ENCODE results near the gene PLA2G3. TPM values are rescaled to one million over a fixed set of nuclear protein-coding genes. Genes with fewer than 3 reads are reported as not detected.

The PLA2G3 gene
- total RNA-seq, 1 experiment from 2014 or later = not detected

DNA sequence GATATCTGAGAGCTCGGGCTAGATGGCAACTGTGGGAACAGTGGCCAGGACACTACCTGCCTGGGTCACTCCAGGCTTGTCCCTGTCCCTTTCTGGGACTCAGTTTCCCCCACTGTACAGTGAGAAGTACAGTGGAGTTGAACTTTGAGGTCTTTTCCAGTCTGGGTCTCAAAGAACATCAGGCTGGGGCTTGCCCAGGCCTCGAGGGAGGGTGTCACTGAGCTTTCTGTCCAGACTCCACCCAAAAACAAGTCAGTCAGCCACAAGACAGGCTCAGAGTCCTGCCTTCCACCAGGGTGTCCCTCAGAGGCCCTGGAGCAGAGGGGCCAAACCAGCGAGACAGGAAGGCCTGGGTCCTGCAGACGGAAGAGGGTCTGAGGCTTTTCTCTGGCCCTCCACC lies 2.0 kb upstream of the PLA2G3 start:
- DNase-seq = no peak
- intact Hi-C loops (cut with micrococcal nuclease; ENCODE audit: unreplicated experiment) = no loop called here
- BruUV-seq (replicated peaks) = no TSS peak
- peaks cover 68% of the 10 kb centered on the region for H3K27me3 Mint-ChIP-seq (ENCODE audit: unreplicated experiment)
- H3K36me3 Mint-ChIP-seq (ENCODE audit: insufficient read depth, unreplicated experiment) = no peaks in the 10 kb centered on the region
- TF ChIP-seq, protein P1, sequence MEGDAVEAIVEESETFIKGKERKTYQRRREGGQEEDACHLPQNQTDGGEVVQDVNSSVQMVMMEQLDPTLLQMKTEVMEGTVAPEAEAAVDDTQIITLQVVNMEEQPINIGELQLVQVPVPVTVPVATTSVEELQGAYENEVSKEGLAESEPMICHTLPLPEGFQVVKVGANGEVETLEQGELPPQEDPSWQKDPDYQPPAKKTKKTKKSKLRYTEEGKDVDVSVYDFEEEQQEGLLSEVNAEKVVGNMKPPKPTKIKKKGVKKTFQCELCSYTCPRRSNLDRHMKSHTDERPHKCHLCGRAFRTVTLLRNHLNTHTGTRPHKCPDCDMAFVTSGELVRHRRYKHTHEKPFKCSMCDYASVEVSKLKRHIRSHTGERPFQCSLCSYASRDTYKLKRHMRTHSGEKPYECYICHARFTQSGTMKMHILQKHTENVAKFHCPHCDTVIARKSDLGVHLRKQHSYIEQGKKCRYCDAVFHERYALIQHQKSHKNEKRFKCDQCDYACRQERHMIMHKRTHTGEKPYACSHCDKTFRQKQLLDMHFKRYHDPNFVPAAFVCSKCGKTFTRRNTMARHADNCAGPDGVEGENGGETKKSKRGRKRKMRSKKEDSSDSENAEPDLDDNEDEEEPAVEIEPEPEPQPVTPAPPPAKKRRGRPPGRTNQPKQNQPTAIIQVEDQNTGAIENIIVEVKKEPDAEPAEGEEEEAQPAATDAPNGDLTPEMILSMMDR (IDR thresholded peaks at IDR 0.05; ENCODE audit: unreplicated experiment) = no peak
- CTCF ChIA-PET = no interaction called here
- H3K27ac Mint-ChIP-seq (ENCODE audit: unreplicated experiment) = no peak overlapping the region
- H3K4me1 Mint-ChIP-seq (ENCODE audit: low read depth, unreplicated experiment) = no peaks in the 10 kb centered on the region
- no peaks in the 10 kb centered on the region for H3K9me3 Mint-ChIP-seq (ENCODE audit: low read depth, unreplicated experiment)
- no peak overlapping the region for H3K4me3 Mint-ChIP-seq (ENCODE audit: low read depth, unreplicated experiment)

- CTCF ChIA-PET = interaction anchor here (0.5 kb wide), 2 partner anchors 9 to 18 kb away, joined by 3 to 14 read pairs; partner anchors contain the start of gene RNF185
- no peaks in the 10 kb centered on the region for H3K36me3 Mint-ChIP-seq (ENCODE audit: insufficient read depth, unreplicated experiment)
- peaks cover 75% of the 10 kb centered on the region for H3K27me3 Mint-ChIP-seq (ENCODE audit: unreplicated experiment)
- no TSS peak for BruUV-seq (replicated peaks)
- no peak overlapping the region for H3K4me3 Mint-ChIP-seq (ENCODE audit: low read depth, unreplicated experiment)
- no peaks in the 10 kb centered on the region for H3K4me1 Mint-ChIP-seq (ENCODE audit: low read depth, unreplicated experiment)
- intact Hi-C loops (cut with micrococcal nuclease; ENCODE audit: unreplicated experiment) = no loop called here
- no peaks in the 10 kb centered on the region for H3K9me3 Mint-ChIP-seq (ENCODE audit: low read depth, unreplicated experiment)
- H3K27ac Mint-ChIP-seq (ENCODE audit: unreplicated experiment) = no peak overlapping the region
- TF ChIP-seq, protein P1 (IDR thresholded peaks at IDR 0.05; ENCODE audit: unreplicated experiment) = no peak
- no peak for DNase-seq
Observed at GRCh38 chr22:31141551-31141950, 1.2 kb upstream of the PLA2G3 start.

- Mint-ChIP-seq H3K27me3 (ENCODE audit: unreplicated experiment) (peaks cover 83% of the 10 kb centered on the region), H3K27ac (ENCODE audit: unreplicated experiment) (no peak overlapping the region), H3K9me3 (ENCODE audit: low read depth, unreplicated experiment) (no peaks in the 10 kb centered on the region), H3K4me1 (ENCODE audit: low read depth, unreplicated experiment) (no peaks in the 10 kb centered on the region), H3K4me3 (ENCODE audit: low read depth, unreplicated experiment) (no peak overlapping the region), H3K36me3 (ENCODE audit: insufficient read depth, unreplicated experiment) (no peaks in the 10 kb centered on the region)
- DNase-seq = no peak
- TF ChIP-seq, protein P1 (IDR thresholded peaks at IDR 0.05; ENCODE audit: unreplicated experiment) = no peak
- intact Hi-C loops (cut with micrococcal nuclease; ENCODE audit: unreplicated experiment) = no loop called here
- BruUV-seq (replicated peaks) = no TSS peak
- CTCF ChIA-PET = no interaction called here
Observed at GRCh38 chr22:31140746-31141145, 438 bp upstream of the PLA2G3 start.

GRCh38 chr22:31139066-31139465 lies 1.2 kb downstream of the PLA2G3 start:
- Mint-ChIP-seq H3K4me3 (ENCODE audit: low read depth, unreplicated experiment) (no peak overlapping the region), H3K27me3 (ENCODE audit: unreplicated experiment) (peaks cover 85% of the 10 kb centered on the region), H3K9me3 (ENCODE audit: low read depth, unreplicated experiment) (no peaks in the 10 kb centered on the region), H3K27ac (ENCODE audit: unreplicated experiment) (no peak overlapping the region), H3K4me1 (ENCODE audit: low read depth, unreplicated experiment) (no peaks in the 10 kb centered on the region), H3K36me3 (ENCODE audit: insufficient read depth, unreplicated experiment) (no peaks in the 10 kb centered on the region)
- TF ChIP-seq, protein P1 (IDR thresholded peaks at IDR 0.05; ENCODE audit: unreplicated experiment) = no peak
- intact Hi-C loops (cut with micrococcal nuclease; ENCODE audit: unreplicated experiment) = no loop called here
- CTCF ChIA-PET = no interaction called here
- DNase-seq = no peak
- no TSS peak for BruUV-seq (replicated peaks)

Measured in Calu3 (cell line).